GM19238 (cell line): Measurements from ENCODE around the gene OCIAD2.
"Not testable (repeated sequence)": the region's sequence is repeated elsewhere in the genome, so short reads cannot be mapped to it uniquely, and the experiment has no call there.

Experiments used
- DNase-seq: peaks from one replicate; pipeline ENCODE4 v3.0.0; 2011; ENCODE audit warnings: low spot score; ENCODE audit not compliant: insufficient read length

The OCIAD2 gene

GRCh38 chr4:48907706-48908477 is 1.3 kb upstream of the OCIAD2 start:
- DNase-seq = no peak

- DNase-seq = no peak
Measured at GRCh38 chr4:48905363-48906015, 1.1 kb downstream of the OCIAD2 start.

GRCh38 chr4:48904541-48905142 is 1.9 kb downstream of the OCIAD2 start:
- DNase-seq = no peak

- no peak for DNase-seq
Measured at GRCh38 chr4:48904101-48904500, 2.5 kb downstream of the OCIAD2 start.

GRCh38 chr4:48902266-48902665 is 4.3 kb downstream of the OCIAD2 start:
- DNase-seq = no peak

GRCh38 chr4:48901196-48901595 is 5.4 kb downstream of the OCIAD2 start:
- DNase-seq = no peak

GRCh38 chr4:48899950-48900349 is 6.6 kb downstream of the OCIAD2 start:
- DNase-seq = no peak

GRCh38 chr4:48899432-48899749 is 7.2 kb downstream of the OCIAD2 start:
- no peak for DNase-seq

- no peak for DNase-seq
Measured at GRCh38 chr4:48898733-48899431, 7.7 kb downstream of the OCIAD2 start.

- DNase-seq = no peak
Measured at GRCh38 chr4:48896845-48897244, 9.7 kb downstream of the OCIAD2 start.

- DNase-seq = no peak
Measured at GRCh38 chr4:48891028-48891619, 15.4 kb downstream of the OCIAD2 start.

GRCh38 chr4:48889750-48890149 is 16.8 kb downstream of the OCIAD2 start:
- not testable (repeated sequence) for DNase-seq

- DNase-seq = not testable (repeated sequence)
Measured at GRCh38 chr4:48881646-48882045, 24.9 kb downstream of the OCIAD2 start.

GRCh38 chr4:48879561-48880442 is 26.8 kb downstream of the OCIAD2 start:
- no peak for DNase-seq

- no peak for DNase-seq
Measured at GRCh38 chr4:48877827-48878535, 28.6 kb downstream of the OCIAD2 start.

- not testable (repeated sequence) for DNase-seq
Measured at GRCh38 chr4:48864696-48865095, 41.9 kb downstream of the OCIAD2 start.

- no peak for DNase-seq
Measured at GRCh38 chr4:48863728-48864127, 42.8 kb downstream of the OCIAD2 start.

- no peak for DNase-seq
Measured at GRCh38 chr4:48862661-48863060, 43.9 kb downstream of the OCIAD2 start.

GRCh38 chr4:48862038-48862437 is 44.5 kb downstream of the OCIAD2 start:
- no peak for DNase-seq

- no peak for DNase-seq
Measured at GRCh38 chr4:48858130-48858529, 48.4 kb downstream of the OCIAD2 start.
